Measurements from ENCODE around the gene SYT11.

The SYT11 gene

DNA sequence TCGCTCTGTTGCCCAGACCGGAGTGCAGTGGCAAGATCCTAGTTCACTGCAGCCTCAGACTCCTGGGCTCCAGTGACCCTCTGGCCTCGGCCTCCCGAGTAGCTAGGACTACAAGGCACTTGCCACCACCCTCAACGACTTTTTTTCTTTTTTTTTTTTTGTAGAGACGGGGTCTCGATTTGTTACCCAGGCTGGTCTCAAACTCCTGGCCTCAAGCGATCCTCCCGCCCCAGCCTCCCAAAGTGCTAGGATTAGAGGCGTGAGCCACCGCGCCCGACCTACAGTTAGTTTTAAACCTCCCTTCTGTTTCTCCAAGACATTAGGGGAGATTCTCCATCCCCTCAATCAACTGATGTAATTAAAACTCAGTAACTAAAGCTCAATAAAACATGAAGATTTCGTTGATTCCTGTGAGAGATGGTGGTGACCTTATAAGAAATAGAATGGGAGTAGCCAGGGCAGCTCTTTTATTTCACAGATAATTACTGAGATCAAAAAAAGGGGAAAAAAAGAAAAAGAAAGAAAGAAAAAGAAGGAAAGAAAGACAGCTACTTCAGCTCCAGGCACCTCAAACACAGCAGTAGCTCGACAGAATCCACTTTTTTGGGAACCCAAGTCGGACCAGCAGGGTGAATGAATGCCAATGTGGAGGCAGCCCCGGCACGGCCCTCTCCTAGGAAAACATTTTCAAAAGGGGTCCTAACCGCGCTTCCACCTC, 3.0 kb upstream of the SYT11 start:
- H3K27me3 Mint-ChIP-seq: peaks cover 6% of the 10 kb centered on the region
- peaks cover 7% of the 10 kb centered on the region for H3K36me3 Mint-ChIP-seq
- peak overlapping the region; percentile 99 for H3K27ac Mint-ChIP-seq
- H3K4me1 Mint-ChIP-seq: peaks cover 57% of the 10 kb centered on the region
- peak overlapping the region; percentile 100 for H3K4me3 Mint-ChIP-seq
- no peaks in the 10 kb centered on the region for H3K9me3 Mint-ChIP-seq

GRCh38 chr1:155856975-155857930, 2.1 kb upstream of the SYT11 start, which contains the start of gene GON4L:
Gene GON4L (minus strand): TSS chr1:155857214. CDS start chr1:155853780, 3,434 bp downstream.
- Mint-ChIP-seq H3K27me3 (peaks cover 6% of the 10 kb centered on the region), H3K4me1 (peaks cover 50% of the 10 kb centered on the region), H3K36me3 (peaks cover 4% of the 10 kb centered on the region), H3K9me3 (no peaks in the 10 kb centered on the region), H3K27ac (peak within 1 kb of the TSS; percentile 99), H3K4me3 (peak within 1 kb of the TSS; percentile 100)

DNA sequence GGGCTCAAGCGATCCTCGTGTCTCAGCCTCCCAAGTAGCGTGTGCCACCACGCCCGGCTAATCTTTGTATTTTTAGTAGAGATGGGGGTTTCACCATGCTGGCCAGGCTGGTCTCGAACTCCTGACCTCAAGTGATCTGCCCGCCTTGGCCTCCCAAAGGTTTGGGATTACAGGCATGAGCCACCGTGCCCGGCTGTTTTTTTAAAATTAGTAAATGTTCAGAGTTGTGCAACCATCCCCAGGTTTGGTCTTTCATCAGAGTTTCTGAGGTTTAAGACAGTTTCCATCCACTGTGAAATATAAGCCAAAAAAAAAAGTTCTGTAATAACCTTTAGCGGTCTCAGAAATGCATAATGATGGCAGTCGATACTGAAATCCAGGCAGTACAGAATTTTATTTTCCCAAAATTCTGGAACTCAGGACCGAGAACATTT, 550 bp upstream of the SYT11 start:
- Mint-ChIP-seq H3K27me3 (peaks cover 10% of the 10 kb centered on the region), H3K36me3 (peaks cover 2% of the 10 kb centered on the region), H3K9me3 (no peaks in the 10 kb centered on the region), H3K27ac (peak overlapping the region; percentile 81), H3K4me3 (peak overlapping the region; percentile 88), H3K4me1 (peaks cover 38% of the 10 kb centered on the region)

- Mint-ChIP-seq H3K9me3 (no peaks in the 10 kb centered on the region), H3K27me3 (peaks cover 10% of the 10 kb centered on the region), H3K36me3 (peaks cover 2% of the 10 kb centered on the region), H3K4me3 (peak overlapping the region; percentile 88), H3K27ac (no peak overlapping the region), H3K4me1 (peaks cover 37% of the 10 kb centered on the region)
Measured at GRCh38 chr1:155859881-155860871, 809 bp downstream of the SYT11 start.

GRCh38 chr1:155860970-155861510, 1.7 kb downstream of the SYT11 start:
- Mint-ChIP-seq H3K36me3 (peaks cover 2% of the 10 kb centered on the region), H3K4me3 (no peak overlapping the region), H3K9me3 (no peaks in the 10 kb centered on the region), H3K27me3 (peaks cover 10% of the 10 kb centered on the region), H3K27ac (no peak overlapping the region), H3K4me1 (peaks cover 31% of the 10 kb centered on the region)

- no peaks in the 10 kb centered on the region for H3K9me3 Mint-ChIP-seq
- H3K27me3 Mint-ChIP-seq: peaks cover 10% of the 10 kb centered on the region
- H3K4me1 Mint-ChIP-seq: peaks cover 24% of the 10 kb centered on the region
- no peak overlapping the region for H3K27ac Mint-ChIP-seq
- peaks cover 2% of the 10 kb centered on the region for H3K36me3 Mint-ChIP-seq
- H3K4me3 Mint-ChIP-seq: no peak overlapping the region
Measured at GRCh38 chr1:155861896-155862295, 2.5 kb downstream of the SYT11 start.

DNA sequence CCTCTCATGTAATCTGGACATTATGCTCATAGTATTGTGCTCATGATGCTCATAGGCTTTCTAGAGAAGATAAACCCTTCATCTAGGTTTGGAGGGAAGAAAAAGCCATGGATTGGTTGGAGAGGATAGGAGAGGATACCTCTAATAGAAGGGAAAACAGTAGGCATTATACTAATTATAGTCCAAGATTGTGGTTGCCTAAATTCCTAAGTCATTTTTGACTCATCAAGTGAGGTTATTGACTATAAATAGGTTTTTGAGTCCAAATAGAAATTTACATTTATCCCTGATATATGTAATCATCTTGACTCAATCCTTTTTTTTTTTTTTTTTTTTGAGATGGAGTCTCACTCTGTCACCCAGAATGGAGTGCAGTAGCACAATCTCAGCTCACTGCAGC, 5.0 kb downstream of the SYT11 start:
- Mint-ChIP-seq H3K9me3 (no peaks in the 10 kb centered on the region), H3K36me3 (no peaks in the 10 kb centered on the region), H3K27me3 (peaks cover 9% of the 10 kb centered on the region), H3K4me1 (peaks cover 6% of the 10 kb centered on the region), H3K27ac (no peak overlapping the region), H3K4me3 (no peak overlapping the region)

GRCh38 chr1:155867766-155868165, 8.4 kb downstream of the SYT11 start:
- H3K4me1 Mint-ChIP-seq: no peaks in the 10 kb centered on the region
- no peak overlapping the region for H3K27ac Mint-ChIP-seq
- no peaks in the 10 kb centered on the region for H3K27me3 Mint-ChIP-seq
- H3K4me3 Mint-ChIP-seq: no peak overlapping the region
- H3K36me3 Mint-ChIP-seq: no peaks in the 10 kb centered on the region
- no peaks in the 10 kb centered on the region for H3K9me3 Mint-ChIP-seq

GRCh38 chr1:155871390-155871789, 12.0 kb downstream of the SYT11 start:
- Mint-ChIP-seq H3K27ac (no peak overlapping the region), H3K9me3 (no peaks in the 10 kb centered on the region), H3K36me3 (no peaks in the 10 kb centered on the region), H3K4me1 (no peaks in the 10 kb centered on the region), H3K4me3 (no peak overlapping the region), H3K27me3 (no peaks in the 10 kb centered on the region)

- Mint-ChIP-seq H3K36me3 (no peaks in the 10 kb centered on the region), H3K4me3 (no peak overlapping the region), H3K9me3 (no peaks in the 10 kb centered on the region), H3K27ac (no peak overlapping the region), H3K27me3 (no peaks in the 10 kb centered on the region), H3K4me1 (no peaks in the 10 kb centered on the region)
Measured at GRCh38 chr1:155872527-155872926, 13.2 kb downstream of the SYT11 start.

DNA sequence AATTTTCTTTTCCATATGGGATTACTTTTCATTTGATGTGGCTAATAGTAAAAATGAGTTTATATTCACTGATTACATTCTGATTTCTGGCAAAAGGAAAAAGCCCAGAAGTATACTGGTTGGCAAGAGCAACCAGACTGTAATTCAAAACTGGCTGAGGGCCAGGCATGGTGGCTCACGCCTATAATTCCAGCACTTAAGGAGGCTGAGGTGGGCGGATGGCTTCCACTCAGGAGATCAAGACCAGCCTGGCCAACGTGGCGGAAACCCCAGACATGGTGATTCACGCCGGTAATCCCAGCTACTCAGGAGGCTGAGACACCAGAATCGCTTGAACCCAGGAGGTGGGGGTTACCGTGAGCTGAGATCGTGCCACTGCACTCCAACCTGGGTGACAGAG, 14.5 kb downstream of the SYT11 start:
- Mint-ChIP-seq H3K27ac (no peak overlapping the region), H3K36me3 (no peaks in the 10 kb centered on the region), H3K27me3 (no peaks in the 10 kb centered on the region), H3K4me1 (no peaks in the 10 kb centered on the region), H3K4me3 (no peak overlapping the region), H3K9me3 (no peaks in the 10 kb centered on the region)

DNA sequence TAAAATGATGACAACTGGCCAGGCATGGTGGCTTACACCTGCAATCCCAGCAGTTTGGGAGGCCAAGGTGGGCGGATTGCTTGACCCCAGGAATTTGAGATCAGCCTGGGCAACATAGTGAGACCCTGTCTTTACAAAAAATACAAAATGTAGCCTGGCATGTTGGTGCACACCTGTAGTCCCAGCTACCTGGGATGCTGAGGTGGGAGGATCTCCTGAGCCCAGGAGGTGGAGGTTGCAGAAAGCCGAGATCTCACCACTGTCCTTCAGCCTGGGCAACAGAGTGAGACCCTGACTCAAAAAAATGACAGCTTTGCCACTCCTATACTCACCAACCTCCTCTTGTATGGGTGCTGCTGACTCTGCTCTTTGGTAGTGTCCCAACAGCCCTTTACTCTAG, 18.6 kb downstream of the SYT11 start:
- H3K27me3 Mint-ChIP-seq: no peaks in the 10 kb centered on the region
- no peaks in the 10 kb centered on the region for H3K4me1 Mint-ChIP-seq

DNA sequence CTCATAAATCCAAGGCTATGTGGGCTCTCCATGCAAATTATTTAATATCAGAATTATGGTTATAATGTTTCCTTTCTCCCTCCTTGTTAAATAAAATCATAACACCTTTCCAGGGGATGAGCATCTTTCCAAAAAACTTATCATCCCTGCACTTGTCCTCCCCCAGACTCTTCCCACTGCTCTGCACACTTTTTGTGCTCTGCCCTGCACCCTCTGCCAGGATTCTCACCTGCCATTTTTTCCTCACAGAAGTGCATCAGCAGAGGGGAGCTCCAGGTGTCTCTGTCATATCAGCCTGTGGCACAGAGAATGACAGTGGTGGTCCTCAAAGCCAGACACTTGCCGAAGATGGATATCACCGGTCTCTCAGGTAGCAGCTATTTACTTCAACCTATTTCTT, 20.9 kb downstream of the SYT11 start:
- H3K27me3 Mint-ChIP-seq: no peaks in the 10 kb centered on the region
- H3K9me3 Mint-ChIP-seq: no peaks in the 10 kb centered on the region
- no peaks in the 10 kb centered on the region for H3K4me1 Mint-ChIP-seq
- H3K36me3 Mint-ChIP-seq: no peaks in the 10 kb centered on the region
- H3K4me3 Mint-ChIP-seq: no peak overlapping the region
- no peak overlapping the region for H3K27ac Mint-ChIP-seq

More for the DNA sequence above, 18.6 kb downstream of the SYT11 start:
- Mint-ChIP-seq H3K36me3 (no peaks in the 10 kb centered on the region), H3K27ac (no peak overlapping the region), H3K4me3 (no peak overlapping the region), H3K9me3 (no peaks in the 10 kb centered on the region)

- Mint-ChIP-seq H3K9me3 (no peaks in the 10 kb centered on the region), H3K36me3 (no peaks in the 10 kb centered on the region), H3K27me3 (no peaks in the 10 kb centered on the region), H3K4me1 (no peaks in the 10 kb centered on the region), H3K4me3 (no peak overlapping the region), H3K27ac (no peak overlapping the region)
Measured at GRCh38 chr1:155880950-155881349, 21.6 kb downstream of the SYT11 start.

DNA sequence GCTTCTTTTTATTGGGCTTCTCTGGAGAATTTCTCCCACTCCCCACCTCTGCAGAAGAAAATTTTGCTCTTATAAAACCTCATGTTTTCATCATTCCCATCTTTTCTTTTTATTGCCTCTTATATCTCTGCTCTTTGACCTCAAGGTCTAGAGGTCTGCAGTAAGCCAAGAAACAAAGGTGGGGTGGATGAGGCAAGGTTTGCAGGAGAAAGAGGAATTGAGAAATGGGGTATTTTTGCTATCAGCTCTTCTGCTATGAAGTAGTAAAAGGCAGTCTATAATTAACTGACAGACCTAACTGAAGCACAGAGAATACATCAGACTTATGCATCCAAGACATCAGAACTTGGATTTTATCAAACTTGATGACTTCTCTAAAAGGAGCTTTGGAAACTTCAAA, 22.9 kb downstream of the SYT11 start:
- no peaks in the 10 kb centered on the region for H3K4me1 Mint-ChIP-seq
- no peak overlapping the region for H3K4me3 Mint-ChIP-seq
- no peaks in the 10 kb centered on the region for H3K9me3 Mint-ChIP-seq
- H3K27ac Mint-ChIP-seq: no peak overlapping the region
- no peaks in the 10 kb centered on the region for H3K36me3 Mint-ChIP-seq
- H3K27me3 Mint-ChIP-seq: no peaks in the 10 kb centered on the region
